Gastroesophageal sphincter (tissue), 4 donors: ENCODE data around the gene MS4A10. TPM values are rescaled to one million over a fixed set of nuclear protein-coding genes. Genes with fewer than 3 reads are reported as not detected.

Source experiments
- ATAC-seq: fragments of 150-250 bp; one replicate; pipeline ENCODE4 v1.9.1; 2016; ENCODE audit warnings: mild to moderate bottlenecking, moderate library complexity
- H3K27ac ChIP-seq, 4 donors: fragments of 200-600 bp; sonication (generic) in 3 of 4; 1 replicate in 3 of 4; 2 replicates in 1 of 4; pipeline ENCODE4 v1.5.1; 2016 to 2019
- H3K27me3 ChIP-seq: fragments of 200-600 bp; sonication (generic); one replicate; pipeline ENCODE4 v1.5.1; 2019
- H3K36me3 ChIP-seq, 2 donors: fragments of 200-600 bp; sonication (generic); one replicate each; pipeline ENCODE4 v1.5.1; 2019; ENCODE audit warnings: control low read depth in 1 of 2
- H3K4me1 ChIP-seq, 3 donors: fragments of 200-600 bp; sonication (generic); 1 replicate in 2 of 3; 2 replicates in 1 of 3; pipeline ENCODE4 v1.5.1; 2016 to 2019; ENCODE audit warnings: control low read depth in 2 of 3
- H3K4me3 ChIP-seq, 2 donors: fragments of 200-600 bp; sonication (generic); one replicate each; pipeline ENCODE4 v1.5.1; 2019; ENCODE audit warnings: mild to moderate bottlenecking in 1 of 2, moderate library complexity in 1 of 2
- H3K9me3 ChIP-seq, 3 donors: fragments of 200-600 bp; sonication (generic); one replicate each; pipeline ENCODE4 v1.5.1; 2017 to 2019; ENCODE audit warnings: control low read depth in 2 of 3
- EP300 ChIP-seq: sonication (generic); formaldehyde crosslinking; IDR thresholded peaks from one replicate; pipeline ENCODE4 v1.6.1; 2017; ENCODE audit warnings: antibody characterized with exemption, mild to moderate bottlenecking
- POLR2A ChIP-seq, 2 donors: fragments of 450-650 bp; IDR thresholded peaks; one replicate each; pipeline ENCODE4 v1.6.1; 2017; ENCODE audit warnings: antibody characterized with exemption in 2 of 2, mild to moderate bottlenecking in 2 of 2, moderate library complexity in 1 of 2
- POLR2AphosphoS5 ChIP-seq: sonication (generic); formaldehyde crosslinking; IDR thresholded peaks from one replicate; pipeline ENCODE4 v1.6.1; 2017; ENCODE audit warnings: antibody characterized with exemption
- WGBS, 2 donors: methylation state at CpG; one replicate each; pipeline ENCODE4 v1.1.5; 2018; ENCODE audit warnings: low coverage in 1 of 2; 5-methylcytosine and 5-hydroxymethylcytosine counted together
- total RNA-seq, 4 donors: library from RNA; depleted of rRNA; stranded (reverse); fragments of >200 nt; gene quantifications; one replicate each; pipeline ENCODE4 v1.1.0, GENCODE V29; 2016
- TF ChIP-seq, protein P1 (sequence below), 4 experiments: fragments of 200-600 bp in 2 of 4; fragments of 450-650 bp in 2 of 4; sonication (generic) in 1 of 4; IDR thresholded peaks; one replicate each; pipeline ENCODE4 v1.5.1; 2017 to 2019; ENCODE audit warnings: antibody characterized with exemption in 4 of 4, mild to moderate bottlenecking in 2 of 4, moderate library complexity in 2 of 4

MS4A10 gene
- total RNA-seq, 4 donors from 2014 or later: not detected

DNA sequence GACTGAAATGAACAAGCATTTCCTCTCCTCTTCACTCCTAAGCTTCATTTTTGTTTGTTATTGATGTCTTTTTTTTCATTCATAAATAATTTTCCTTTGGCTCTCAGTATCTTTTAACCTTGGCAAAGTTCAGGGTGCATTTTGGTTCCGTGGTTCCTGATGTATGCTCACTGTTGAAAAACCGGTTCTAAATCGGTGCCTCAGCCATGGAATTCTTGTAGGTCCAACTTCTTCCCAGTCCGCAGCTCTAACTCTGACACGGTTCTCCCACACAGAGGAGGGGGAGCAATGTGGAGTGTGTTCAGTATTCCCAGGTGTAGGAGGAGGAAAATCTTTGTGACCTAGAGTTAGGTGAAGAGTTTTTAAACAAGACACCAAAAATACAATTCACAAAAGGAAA, 41.0 kb upstream of the MS4A10 start:
- no peaks in the 10 kb centered on the region for H3K36me3 ChIP-seq
- H3K27ac ChIP-seq: no peak overlapping the region
- no peak overlapping the region for H3K4me3 ChIP-seq
- H3K27me3 ChIP-seq: peaks cover 20% of the 10 kb centered on the region
- no peak for ATAC-seq
- 67 to 100% methylated on average over 2 to 3 of the region's 5 CpGs for WGBS, 2 donors
- TF ChIP-seq, protein P1, sequence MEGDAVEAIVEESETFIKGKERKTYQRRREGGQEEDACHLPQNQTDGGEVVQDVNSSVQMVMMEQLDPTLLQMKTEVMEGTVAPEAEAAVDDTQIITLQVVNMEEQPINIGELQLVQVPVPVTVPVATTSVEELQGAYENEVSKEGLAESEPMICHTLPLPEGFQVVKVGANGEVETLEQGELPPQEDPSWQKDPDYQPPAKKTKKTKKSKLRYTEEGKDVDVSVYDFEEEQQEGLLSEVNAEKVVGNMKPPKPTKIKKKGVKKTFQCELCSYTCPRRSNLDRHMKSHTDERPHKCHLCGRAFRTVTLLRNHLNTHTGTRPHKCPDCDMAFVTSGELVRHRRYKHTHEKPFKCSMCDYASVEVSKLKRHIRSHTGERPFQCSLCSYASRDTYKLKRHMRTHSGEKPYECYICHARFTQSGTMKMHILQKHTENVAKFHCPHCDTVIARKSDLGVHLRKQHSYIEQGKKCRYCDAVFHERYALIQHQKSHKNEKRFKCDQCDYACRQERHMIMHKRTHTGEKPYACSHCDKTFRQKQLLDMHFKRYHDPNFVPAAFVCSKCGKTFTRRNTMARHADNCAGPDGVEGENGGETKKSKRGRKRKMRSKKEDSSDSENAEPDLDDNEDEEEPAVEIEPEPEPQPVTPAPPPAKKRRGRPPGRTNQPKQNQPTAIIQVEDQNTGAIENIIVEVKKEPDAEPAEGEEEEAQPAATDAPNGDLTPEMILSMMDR (IDR thresholded peaks at IDR 0.05): no peak
- TF ChIP-seq POLR2A (IDR thresholded peaks at IDR 0.05): no peak
- H3K4me1 ChIP-seq: no peaks in the 10 kb centered on the region
- peaks cover 0 to 25% (median 0%) of the 10 kb centered on the region in 3 donors for H3K9me3 ChIP-seq

DNA sequence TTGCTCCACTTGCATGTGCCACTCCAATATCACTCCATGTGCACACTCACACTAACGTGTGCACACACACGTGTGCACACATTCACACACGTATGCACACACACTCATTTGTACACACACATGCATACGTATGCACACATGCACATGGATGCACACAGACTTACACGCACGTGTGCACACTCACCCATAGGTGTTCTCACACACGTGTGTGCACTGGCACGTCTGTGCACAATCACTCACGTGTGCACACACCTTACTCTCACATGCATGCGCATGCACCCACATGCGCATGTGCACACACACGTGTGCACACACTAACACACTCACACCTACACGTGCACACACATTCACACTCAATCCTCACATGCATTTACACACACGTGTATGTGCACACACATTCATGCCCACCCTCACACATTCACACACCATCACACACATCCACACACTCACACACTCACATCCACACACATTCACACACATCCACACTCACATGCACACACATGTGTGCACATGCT, 37.7 kb upstream of the MS4A10 start:
- ATAC-seq: no peak
- 88 to 94% methylated on average over 13 to 14 of the region's 14 CpGs for WGBS, 2 donors
- TF ChIP-seq EP300 (no peak), POLR2A (IDR thresholded peaks at IDR 0.05) (no peak), POLR2AphosphoS5 (no peak)
- TF ChIP-seq, protein P1 (IDR thresholded peaks at IDR 0.05): no peak
- Histone ChIP-seq H3K4me1 (no peaks in the 10 kb centered on the region), H3K4me3 (no peak overlapping the region), H3K9me3 (peaks cover 0 to 4% (median 0%) of the 10 kb centered on the region in 3 donors), H3K27ac (no peak overlapping the region), H3K36me3 (no peaks in the 10 kb centered on the region), H3K27me3 (peaks cover 32% of the 10 kb centered on the region)

DNA sequence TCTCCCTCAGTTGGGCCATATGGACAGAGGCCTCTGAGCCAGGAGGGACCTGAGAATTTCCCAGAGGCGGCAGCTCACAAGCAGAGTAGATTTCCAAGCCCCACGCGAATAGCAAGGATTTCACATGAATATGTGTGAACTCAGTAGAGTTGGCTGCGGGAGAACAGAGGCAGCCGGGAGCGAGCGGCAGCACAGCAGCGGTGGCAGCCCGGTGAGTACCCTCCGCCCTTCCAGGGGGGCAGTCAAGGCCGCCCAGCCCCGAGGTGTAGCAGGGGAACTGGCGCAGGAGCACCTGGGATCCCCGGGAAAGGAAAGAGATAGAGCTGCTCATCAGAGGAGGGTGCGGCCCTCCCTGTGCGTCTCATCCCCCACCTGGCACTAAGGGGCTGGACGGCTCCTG, 36.9 kb upstream of the MS4A10 start:
- no peaks in the 10 kb centered on the region for H3K9me3 ChIP-seq
- H3K36me3 ChIP-seq: no peaks in the 10 kb centered on the region
- no peak for ATAC-seq
- no peaks in the 10 kb centered on the region for H3K4me1 ChIP-seq
- H3K27me3 ChIP-seq: peaks cover 37% of the 10 kb centered on the region
- no peak overlapping the region for H3K27ac ChIP-seq
- WGBS, 2 donors: no CpG with 5 or more reads among the region's 17 CpGs
- no peak for TF ChIP-seq POLR2A (IDR thresholded peaks at IDR 0.05)
- no peak for TF ChIP-seq EP300
- TF ChIP-seq, protein P1 (IDR thresholded peaks at IDR 0.05): no peak
- no peak for TF ChIP-seq POLR2AphosphoS5
- H3K4me3 ChIP-seq: no peak overlapping the region

DNA sequence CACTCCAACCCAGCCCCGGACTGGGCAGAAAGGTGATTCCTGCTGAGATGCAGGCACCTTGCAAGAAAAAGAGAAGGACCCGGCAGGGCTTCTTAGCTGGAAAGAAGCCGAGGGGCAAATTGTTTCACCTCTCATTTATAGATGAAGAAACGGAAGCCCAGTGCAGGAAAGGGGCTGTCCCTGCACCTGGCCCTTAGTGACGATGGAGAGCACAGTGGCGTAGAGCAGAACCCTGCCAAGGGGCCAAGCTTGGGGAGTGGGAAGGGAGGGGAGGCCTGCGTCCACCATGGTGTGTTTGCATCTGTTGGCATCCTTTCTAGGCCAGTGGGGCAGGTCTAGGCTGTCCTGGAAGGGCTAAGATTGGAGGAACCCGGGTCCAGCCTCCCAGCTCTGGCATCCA, 36.3 kb upstream of the MS4A10 start:
- Histone ChIP-seq H3K4me3 (no peak overlapping the region), H3K27me3 (peaks cover 37% of the 10 kb centered on the region), H3K4me1 (no peaks in the 10 kb centered on the region), H3K36me3 (no peaks in the 10 kb centered on the region), H3K9me3 (no peaks in the 10 kb centered on the region), H3K27ac (no peak overlapping the region)
- 60 to 80% methylated on average over 1 to 3 of the region's 8 CpGs for WGBS, 2 donors
- ATAC-seq: no peak
- TF ChIP-seq POLR2AphosphoS5 (no peak), EP300 (no peak), POLR2A (IDR thresholded peaks at IDR 0.05) (no peak)
- TF ChIP-seq, protein P1 (IDR thresholded peaks at IDR 0.05): no peak

DNA sequence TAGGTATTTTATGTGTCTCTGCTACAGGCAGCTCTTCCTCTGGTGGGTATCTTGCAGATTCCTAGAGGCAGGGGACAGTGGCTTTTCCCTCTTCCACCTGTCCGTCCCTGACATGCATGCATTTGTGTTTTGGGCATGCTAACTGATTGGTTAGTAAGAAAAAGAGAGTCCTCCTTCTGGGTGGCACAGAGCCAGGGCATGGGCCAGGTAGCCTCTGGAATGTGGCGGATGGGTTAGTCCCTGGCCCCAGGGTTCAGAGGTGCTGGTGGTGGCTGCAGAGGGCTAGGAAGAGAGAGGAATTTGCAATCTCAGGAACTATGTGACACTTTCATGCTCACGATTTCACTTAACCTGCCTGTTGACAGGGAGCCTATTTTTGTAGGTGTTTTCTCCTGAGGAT, 34.2 kb upstream of the MS4A10 start:
- 55 to 80% methylated on average over 1 of the region's 3 CpGs for WGBS, 2 donors
- no peak for ATAC-seq
- Histone ChIP-seq H3K4me3 (no peak overlapping the region), H3K36me3 (no peaks in the 10 kb centered on the region), H3K9me3 (no peaks in the 10 kb centered on the region), H3K27ac (no peak overlapping the region), H3K4me1 (no peaks in the 10 kb centered on the region), H3K27me3 (peaks cover 47% of the 10 kb centered on the region)
- TF ChIP-seq POLR2A (IDR thresholded peaks at IDR 0.05): no peak
- TF ChIP-seq EP300: no peak
- no peak for TF ChIP-seq POLR2AphosphoS5
- TF ChIP-seq, protein P1 (IDR thresholded peaks at IDR 0.05): no peak
